K562 (cell line): ENCODE results near the gene KANK2. TPM values are rescaled to one million over a fixed set of nuclear protein-coding genes. Genes with fewer than 3 reads are reported as not detected.
A peak's percentile ranks its signal among the peaks of the same experiment; 100 is the strongest.

Source experiments
- ATAC-seq: fragments of 200-7000 bp; cut with Tn5 transposase; 3 replicates; pipeline ENCODE4 v1.9.1; 2020; ENCODE audit warnings: moderate library complexity
- BruUV-seq: library from RNA; stranded (reverse); fragments of 400-500 nt; replicated peaks from 2 replicates; lab custom pipeline; 2021; lab: Mats Ljungman, UMichigan
- CTCF ChIA-PET: fragments of 300-600 bp; formaldehyde crosslinking; extraction: SDS; loops from one replicate; lab custom pipeline; 2021; ENCODE audit warnings: low intra/inter-chr PET ratio; lab: Yijun Ruan, JAX
- POLR2A ChIA-PET: fragments of 300-600, 350-650 bp; sonication (Branson Sonifier 250); formaldehyde crosslinking; extraction: SDS; loops from one replicate; lab custom pipeline; 2021; ENCODE audit warnings: antibody characterized with exemption, inconsistent platforms; lab: Yijun Ruan, JAX
- DNase-seq, 4 experiments: peaks; one replicate each; pipeline versions ENCODE4 v3.0.0 to v3.0.0-alpha.2; 2011 to 2018; ENCODE audit warnings: low spot score in 3 of 4, mixed read lengths in 3 of 4; ENCODE audit errors: extremely low read depth in 1 of 4
- FAIRE-seq: peaks from 2 replicates; lab custom pipeline; 2011; peaks lifted over from hg19 to GRCh38; lab: Jason Lieb, UNC
- H2AFZ ChIP-seq: 2 replicates; pipeline ENCODE4 v1.6.0; 2011; ENCODE audit warnings: low read depth, low read length, control low read depth, inconsistent platforms
- H3K27ac ChIP-seq: fragments of 200-600 bp; 3 replicates; pipeline ENCODE4 v1.8.0; 2011; ENCODE audit warnings: low read depth, mild to moderate bottlenecking, control low read depth, inconsistent platforms, low read length, moderate library complexity, mixed read lengths; ENCODE audit errors: extremely low read depth
- H3K27me3 ChIP-seq, 2 experiments: fragments of 300-600 bp in 1 of 2; 2 replicates in 1 of 2; 3 replicates in 1 of 2; pipeline versions ENCODE4 v1.6.0 to v1.8.0; 2011; ENCODE audit warnings: inconsistent platforms in 2 of 2, low read length in 2 of 2, mild to moderate bottlenecking in 1 of 2, mixed read lengths in 1 of 2, moderate library complexity in 1 of 2; ENCODE audit not compliant: control insufficient read depth in 2 of 2, insufficient read depth in 2 of 2
- H3K36me3 ChIP-seq: fragments of 300-600 bp; 3 replicates; pipeline ENCODE4 v1.8.0; 2011; ENCODE audit warnings: mild to moderate bottlenecking, low read length, inconsistent platforms; ENCODE audit not compliant: control insufficient read depth, insufficient read depth
- H3K4me1 ChIP-seq, 2 experiments: fragments of 200-600 bp in 1 of 2; replicated peaks in 1 of 2; 2 replicates in 1 of 2; 3 replicates in 1 of 2; pipeline versions ENCODE4 v1.5.1 to v1.8.0; 2011; ENCODE audit warnings: inconsistent platforms in 2 of 2, low read length in 2 of 2, mild to moderate bottlenecking in 1 of 2, mixed read lengths in 1 of 2, moderate library complexity in 1 of 2; ENCODE audit not compliant: control insufficient read depth in 2 of 2, insufficient read depth in 2 of 2
- H3K4me2 ChIP-seq: 2 replicates; pipeline ENCODE4 v1.6.1; 2011; ENCODE audit warnings: low read length, control low read depth, inconsistent platforms, mixed read lengths; ENCODE audit not compliant: insufficient read depth
- H3K4me3 ChIP-seq: fragments of 200-600 bp; sonication (generic), shearing (Covaris generic); 2 replicates; pipeline ENCODE4 v1.5.1; 2016; ENCODE audit warnings: control low read depth, inconsistent platforms
- H3K79me2 ChIP-seq: fragments of 200-600 bp; 3 replicates; pipeline ENCODE4 v1.8.0; 2011; ENCODE audit warnings: low read length, inconsistent platforms; ENCODE audit not compliant: control insufficient read depth, insufficient read depth
- H3K9ac ChIP-seq, 2 experiments: 2 replicates each; pipeline versions ENCODE4 v1.6.0 to v1.6.1; 2011; ENCODE audit warnings: low read depth in 2 of 2, low read length in 2 of 2, control low read depth in 1 of 2, inconsistent platforms in 1 of 2, mild to moderate bottlenecking in 1 of 2, mixed read lengths in 1 of 2; ENCODE audit not compliant: insufficient read depth in 1 of 2
- H3K9me1 ChIP-seq: one replicate; pipeline ENCODE4 v1.6.0; 2011; ENCODE audit warnings: inconsistent platforms, mild to moderate bottlenecking, low read length, moderate library complexity; ENCODE audit not compliant: control insufficient read depth, insufficient read depth
- H3K9me3 ChIP-seq: replicated peaks from 2 replicates; pipeline ENCODE4 v1.5.1; 2011; ENCODE audit warnings: low read depth, low read length, inconsistent platforms; ENCODE audit not compliant: control insufficient read depth, insufficient read depth
- H4K20me1 ChIP-seq: replicated peaks from 2 replicates; pipeline ENCODE4 v1.6.1; 2011; ENCODE audit warnings: low read length, inconsistent platforms, mixed read lengths; ENCODE audit not compliant: control insufficient read depth, insufficient read depth
- ATF1 ChIP-seq, 2 experiments: fragments of 450-650 bp in 1 of 2; IDR thresholded peaks; 2 replicates each; pipeline ENCODE4 v1.6.1; 2016; ENCODE audit warnings: missing compliant biosample characterization in 1 of 2, missing genetic modification characterization in 1 of 2
- BCOR ChIP-seq: fragments of 450-650 bp; IDR thresholded peaks from 2 replicates; pipeline ENCODE4 v1.6.1; 2016
- C11orf30 ChIP-seq: fragments of 450-650 bp; IDR thresholded peaks from 2 replicates; pipeline ENCODE4 v1.6.1; 2016; ENCODE audit warnings: low read depth, mild to moderate bottlenecking
- CAMTA2 ChIP-seq: fragments of 250-450 bp; sonication (Bioruptor Pico); conservative IDR thresholded peaks from 2 replicates; pipeline ENCODE4 v1.5.1; 2022
- DNMT1 ChIP-seq: fragments of 450-650 bp; IDR thresholded peaks from 2 replicates; pipeline ENCODE4 v1.6.1; 2016; ENCODE audit warnings: antibody characterized with exemption, mild to moderate bottlenecking
- GTF2A2 ChIP-seq: IDR thresholded peaks from 2 replicates; pipeline ENCODE4 v1.6.1; 2016; ENCODE audit warnings: mild to moderate bottlenecking, missing genetic modification characterization, missing compliant biosample characterization
- HNRNPL ChIP-seq: fragments of 200-400 bp; formaldehyde crosslinking; IDR thresholded peaks from 2 replicates; pipeline ENCODE4 v1.6.1; 2017; ENCODE audit warnings: low read depth, mild to moderate bottlenecking, low read length
- NFATC3 ChIP-seq: fragments of 450-650 bp; IDR thresholded peaks from 2 replicates; pipeline ENCODE4 v1.6.1; 2017; ENCODE audit warnings: mild to moderate bottlenecking
- PHF8 ChIP-seq: fragments of 200-600 bp; sonication (generic); IDR thresholded peaks from 2 replicates; pipeline ENCODE4 v1.6.1; 2012; ENCODE audit warnings: mixed run types, mild to moderate bottlenecking, inconsistent platforms, low read length, moderate library complexity, borderline replicate concordance
- RBM22 ChIP-seq: fragments of 200-400 bp; formaldehyde crosslinking; IDR thresholded peaks from 2 replicates; pipeline ENCODE4 v1.6.1; 2018; ENCODE audit warnings: low read length, low read depth; ENCODE audit not compliant: poor library complexity, severe bottlenecking
- RBM25 ChIP-seq: fragments of 200-400 bp; formaldehyde crosslinking; IDR thresholded peaks from 2 replicates; pipeline ENCODE4 v1.6.1; 2018; ENCODE audit warnings: low read length, low read depth, moderate library complexity; ENCODE audit not compliant: severe bottlenecking
- RFX7 ChIP-seq: fragments of 250-450 bp; sonication (Bioruptor Pico); IDR thresholded peaks from 2 replicates; pipeline ENCODE4 v1.5.1; 2021; ENCODE audit warnings: mild to moderate bottlenecking
- ZFX ChIP-seq: sonication (generic); formaldehyde crosslinking; IDR thresholded peaks from 2 replicates; pipeline ENCODE4 v1.8.0; 2022; ENCODE audit warnings: mild to moderate bottlenecking, missing genetic modification reagents, moderate library complexity
- ZNF282 ChIP-seq: sonication (generic); formaldehyde crosslinking; IDR thresholded peaks from 2 replicates; pipeline ENCODE4 v1.8.1; 2023; ENCODE audit warnings: missing genetic modification reagents
- ZNF384 ChIP-seq: IDR thresholded peaks from 2 replicates; pipeline ENCODE4 v1.6.1; 2012; ENCODE audit warnings: low read depth, low read length, improper control_type of control experiment
- WGBS: fragments of 100-300 bp; shearing (Covaris generic); methylation state at CpG from one replicate; pipeline ENCODE4 v1.1.6; 2016; ENCODE audit warnings: low coverage, mixed read lengths; ENCODE audit not compliant: insufficient coverage; ENCODE audit errors: missing lambda C conversion rate; 5-methylcytosine and 5-hydroxymethylcytosine counted together
- in situ Hi-C: fragments of 300-500 bp; cut with MboI; formaldehyde crosslinking; loops from 4 replicates; pipeline ENCODE4 v1.15.0; 2018; ENCODE audit warnings: inconsistent platforms, mixed read lengths
- intact Hi-C: fragments of 100-400 bp; cut with micrococcal nuclease; formaldehyde crosslinking; loops from 2 replicates; pipeline ENCODE4 v1.14.2; 2022
- polyA plus RNA-seq, 8 experiments: library from polyadenylated mRNA; depleted of rRNA in 4 of 8; stranded (reverse) in 5 of 8; unstranded in 3 of 8; fragments of >200 nt; fragmentation: Nextera tagmentation in 2 of 8; fragmentation: Illumina TruSeq in 1 of 8; extraction: Ambion mirVana in 2 of 8; extraction: Trizol in 1 of 8; gene quantifications; 2 replicates each; pipeline versions ENCODE4 v1.2.1 to v1.2.3, GENCODE V29; 2011 to 2014; ENCODE audit warnings: inconsistent platforms in 1 of 8, missing spikeins in 1 of 8
- total RNA-seq, 7 experiments: library from RNA; depleted of rRNA in 6 of 7; stranded (reverse); fragments of >200 nt in 6 of 7; fragmentation: Illumina TruSeq in 2 of 7; extraction: Trizol in 2 of 7; gene quantifications; 2 replicates each; pipeline versions ENCODE4 v1.2.1 to v1.2.3, GENCODE V29; 2011 to 2021; ENCODE audit warnings: low replicate concordance in 1 of 7
- TF ChIP-seq, protein P1 (sequence below), 3 experiments: fragments of 200-800 bp in 1 of 3; sonication (Bioruptor generic) in 1 of 3; sonication (generic) in 1 of 3; formaldehyde crosslinking in 1 of 3; IDR thresholded peaks; 2 replicates each; pipeline versions ENCODE4 v1.6.1 to v1.8.0; 2016 to 2022; ENCODE audit warnings: mild to moderate bottlenecking in 2 of 3, missing compliant biosample characterization in 2 of 3, missing genetic modification characterization in 2 of 3, missing genetic modification reagents in 1 of 3
- TF ChIP-seq, protein P2 (sequence below): fragments of 450-650 bp; IDR thresholded peaks from 2 replicates; pipeline ENCODE4 v1.6.1; 2016; ENCODE audit warnings: antibody characterized with exemption
- TF ChIP-seq, protein P3 (sequence below): fragments of 250-450 bp; sonication (Bioruptor Pico); IDR thresholded peaks from 2 replicates; pipeline ENCODE4 v1.5.0; 2021
- TF ChIP-seq, protein P4 (sequence below): fragments of 450-650 bp; IDR thresholded peaks from 2 replicates; pipeline ENCODE4 v1.6.1; 2016

KANK2 gene
- total and polyA plus RNA-seq, 9 of the 15 experiments (the other 6 are each of a cell fraction or from before 2014, with no cell fraction given) = 4.4 to 47.8 (median 21.3) TPM

DNA sequence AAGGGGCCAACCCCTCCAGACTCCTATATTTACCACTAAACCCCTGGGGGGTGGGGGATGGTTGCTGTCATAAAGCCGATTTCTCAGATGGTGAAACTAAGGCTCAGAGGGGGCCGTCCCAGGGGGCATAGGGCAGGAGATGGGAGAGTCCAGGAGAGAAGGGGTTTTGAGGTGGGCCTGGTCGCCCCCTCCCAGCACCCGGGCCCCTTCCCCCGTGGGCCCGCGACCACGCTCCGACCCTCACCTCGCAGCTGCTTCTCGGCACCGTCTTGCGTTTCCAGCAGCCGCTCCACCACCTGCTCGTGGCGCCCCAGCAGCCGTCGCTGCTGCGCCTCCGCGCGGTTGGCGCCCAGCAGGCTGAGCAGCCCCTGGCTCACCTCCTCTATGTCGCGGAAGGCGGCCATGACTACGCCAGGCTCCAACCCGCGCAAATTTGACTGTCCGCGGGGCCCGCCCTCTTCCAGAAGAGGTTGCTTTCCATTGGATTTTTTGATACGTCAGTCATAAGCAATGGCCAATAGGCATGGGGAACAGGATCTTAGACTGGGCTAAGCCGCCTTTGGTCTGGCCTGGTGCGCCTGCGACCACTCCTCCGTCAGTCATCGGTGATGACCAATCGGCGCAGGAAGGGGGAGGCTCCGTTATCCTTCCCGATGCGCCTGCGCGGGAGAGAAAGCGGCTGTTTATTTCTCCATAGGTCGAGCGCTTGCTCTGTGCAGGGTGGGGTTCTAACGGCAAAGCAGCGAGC, 41.8 kb downstream of the KANK2 start, which contains the start of gene SPC24:
TSS of gene SPC24 (minus strand) at position 410 of the 748 bp plus-strand sequence. CDS start at position 404, 6 bp downstream.
- ChIA-PET CTCF (no interaction called here), POLR2A (interaction anchor here (0.5 to 8.1 kb wide), 8 partner anchors 9 to 227 kb away, joined by 3 to 52 read pairs (median 4); no protein-coding TSS in a partner anchor)
- Histone ChIP-seq H3K4me1 (peaks cover 16 to 20% of the 10 kb centered on the region in 2 experiments; a peak in 4 of 5 replicates), H3K9me3 (no peaks in the 10 kb centered on the region), H3K9ac (peak within 1 kb of the TSS; percentile 95 to 99), H2AFZ (peak within 1 kb of the TSS; percentile 84), H3K79me2 (peaks cover 42% of the 10 kb centered on the region), H4K20me1 (no peaks in the 10 kb centered on the region), H3K4me3 (peak within 1 kb of the TSS; percentile 92), H3K27ac (peak within 1 kb of the TSS; percentile 90), H3K9me1 (no peaks in the 10 kb centered on the region), H3K4me2 (peak within 1 kb of the TSS; percentile 97), H3K36me3 (peaks cover 19% of the 10 kb centered on the region; the same call in 2 of the 3 replicates), H3K27me3 (no peaks in the 10 kb centered on the region)
- intact Hi-C loops = loop anchor here (5.0 kb wide), 1 partner anchor 42 kb away; the partner anchor contains the start of gene KANK2
- FAIRE-seq (peak; percentile 99), ATAC-seq (peak; percentile 98), DNase-seq (peak; percentile 99 to 100 (median 100))
- BruUV-seq = no TSS peak
- WGBS = 2% methylated on average over 40 of the region's 50 CpGs
- in situ Hi-C loops = no loop called here
- TF ChIP-seq, protein P1, sequence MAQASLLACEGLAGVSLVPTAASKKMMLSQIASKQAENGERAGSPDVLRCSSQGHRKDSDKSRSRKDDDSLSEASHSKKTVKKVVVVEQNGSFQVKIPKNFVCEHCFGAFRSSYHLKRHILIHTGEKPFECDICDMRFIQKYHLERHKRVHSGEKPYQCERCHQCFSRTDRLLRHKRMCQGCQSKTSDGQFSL (CRISPR knock-in tag; IDR thresholded peaks at IDR 0.05) = no peak
- TF ChIP-seq, protein P1 (tag; IDR thresholded peaks at IDR 0.05) = no peak
- 0 out of 2 replicates have a peak, but pooled peaks have one; percentile 66 for TF ChIP-seq CAMTA2 (CRISPR knock-in tag)
- TF ChIP-seq ZNF384 = no peak
- TF ChIP-seq ZNF282 (CRISPR knock-in tag) = no peak
- peak; percentile 73 for TF ChIP-seq RBM22
- TF ChIP-seq RBM25 = peak; percentile 47
- TF ChIP-seq, protein P2, sequence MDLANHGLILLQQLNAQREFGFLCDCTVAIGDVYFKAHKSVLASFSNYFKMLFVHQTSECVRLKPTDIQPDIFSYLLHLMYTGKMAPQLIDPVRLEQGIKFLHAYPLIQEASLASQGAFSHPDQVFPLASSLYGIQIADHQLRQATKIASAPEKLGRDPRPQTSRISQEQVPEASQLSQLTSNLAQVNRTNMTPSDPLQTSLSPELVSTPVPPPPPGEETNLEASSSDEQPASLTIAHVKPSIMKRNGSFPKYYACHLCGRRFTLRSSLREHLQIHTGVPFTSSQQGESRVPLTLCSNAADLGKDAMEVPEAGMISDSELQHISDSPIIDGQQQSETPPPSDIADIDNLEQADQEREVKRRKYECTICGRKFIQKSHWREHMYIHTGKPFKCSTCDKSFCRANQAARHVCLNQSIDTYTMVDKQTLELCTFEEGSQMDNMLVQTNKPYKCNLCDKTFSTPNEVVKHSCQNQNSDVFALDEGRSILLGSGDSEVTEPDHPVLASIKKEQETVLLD = peak; percentile 97
- TF ChIP-seq, protein P3, sequence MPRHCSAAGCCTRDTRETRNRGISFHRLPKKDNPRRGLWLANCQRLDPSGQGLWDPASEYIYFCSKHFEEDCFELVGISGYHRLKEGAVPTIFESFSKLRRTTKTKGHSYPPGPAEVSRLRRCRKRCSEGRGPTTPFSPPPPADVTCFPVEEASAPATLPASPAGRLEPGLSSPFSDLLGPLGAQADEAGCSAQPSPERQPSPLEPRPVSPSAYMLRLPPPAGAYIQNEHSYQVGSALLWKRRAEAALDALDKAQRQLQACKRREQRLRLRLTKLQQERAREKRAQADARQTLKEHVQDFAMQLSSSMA (CRISPR knock-in tag) = no peak
- TF ChIP-seq HNRNPL = no peak
- TF ChIP-seq ZFX (CRISPR knock-in tag) = peak; percentile 77
- TF ChIP-seq BCOR = no peak
- TF ChIP-seq GTF2A2 (tag) = no peak
- TF ChIP-seq DNMT1 = no peak
- no peak for TF ChIP-seq ATF1 (CRISPR knock-in tag; IDR thresholded peaks at IDR 0.05)
- peak; percentile 88 for TF ChIP-seq ATF1 (tag; IDR thresholded peaks at IDR 0.05)
- no peak for TF ChIP-seq RFX7
- TF ChIP-seq PHF8 = peak; percentile 99
- TF ChIP-seq NFATC3 = no peak
- TF ChIP-seq C11orf30 = peak; percentile 80
- TF ChIP-seq, protein P4, sequence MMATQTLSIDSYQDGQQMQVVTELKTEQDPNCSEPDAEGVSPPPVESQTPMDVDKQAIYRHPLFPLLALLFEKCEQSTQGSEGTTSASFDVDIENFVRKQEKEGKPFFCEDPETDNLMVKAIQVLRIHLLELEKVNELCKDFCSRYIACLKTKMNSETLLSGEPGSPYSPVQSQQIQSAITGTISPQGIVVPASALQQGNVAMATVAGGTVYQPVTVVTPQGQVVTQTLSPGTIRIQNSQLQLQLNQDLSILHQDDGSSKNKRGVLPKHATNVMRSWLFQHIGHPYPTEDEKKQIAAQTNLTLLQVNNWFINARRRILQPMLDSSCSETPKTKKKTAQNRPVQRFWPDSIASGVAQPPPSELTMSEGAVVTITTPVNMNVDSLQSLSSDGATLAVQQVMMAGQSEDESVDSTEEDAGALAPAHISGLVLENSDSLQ = peak; percentile 100
